Vagina (tissue), 2 donors: Measurements from ENCODE around the gene AIF1. TPM values are rescaled to one million over a fixed set of nuclear protein-coding genes. Genes with fewer than 3 reads are reported as not detected.

ENCODE experiments used
- DNase-seq, 2 donors: peaks; one replicate each; pipeline ENCODE4 v3.0.0-alpha.2; 2017; ENCODE audit errors: extremely low spot score in 2 of 2
- H3K27ac ChIP-seq: fragments of 200-600 bp; sonication (generic); one replicate; pipeline ENCODE4 v1.5.1; 2019
- H3K27me3 ChIP-seq: fragments of 200-600 bp; sonication (generic); one replicate; pipeline ENCODE4 v1.5.1; 2019
- H3K36me3 ChIP-seq, 2 donors: fragments of 200-600 bp; sonication (generic); one replicate each; pipeline ENCODE4 v1.5.1; 2017 to 2019
- H3K4me1 ChIP-seq: fragments of 200-600 bp; sonication (generic); one replicate; pipeline ENCODE4 v1.5.1; 2019
- H3K4me3 ChIP-seq, 2 donors: fragments of 200-600 bp; sonication (generic); 1 replicate in 1 of 2; 2 replicates in 1 of 2; pipeline ENCODE4 v1.5.1; 2016 to 2019
- H3K9me3 ChIP-seq: fragments of 200-600 bp; sonication (generic); one replicate; pipeline ENCODE4 v1.5.1; 2019
- CTCF ChIP-seq, 3 experiments: fragments of 450-650 bp in 2 of 3; fragments of 200-600 bp in 1 of 3; sonication (generic) in 1 of 3; IDR thresholded peaks; one replicate each; pipeline ENCODE4 v1.5.1; 2017 to 2019; ENCODE audit warnings: antibody characterized with exemption in 3 of 3, mild to moderate bottlenecking in 2 of 3, moderate library complexity in 2 of 3
- POLR2A ChIP-seq, 2 donors: fragments of 450-650 bp; IDR thresholded peaks; one replicate each; pipeline ENCODE4 v1.6.1; 2017; ENCODE audit warnings: antibody characterized with exemption in 2 of 2, mild to moderate bottlenecking in 2 of 2, moderate library complexity in 2 of 2
- POLR2AphosphoS5 ChIP-seq, 2 donors: sonication (generic); formaldehyde crosslinking; IDR thresholded peaks; one replicate each; pipeline ENCODE4 v1.9.0; 2017; ENCODE audit warnings: antibody characterized with exemption in 2 of 2, mild to moderate bottlenecking in 2 of 2, low read depth in 1 of 2; ENCODE audit not compliant: insufficient read depth in 1 of 2
- intact Hi-C: fragments of 100-400 bp; cut with DNase I; formaldehyde crosslinking; loops from one replicate; pipeline ENCODE4 v1.15.1; 2023
- total RNA-seq: library from RNA; depleted of rRNA; stranded (reverse); fragments of >200 nt; gene quantifications from one replicate; pipeline ENCODE4 v1.2.3, GENCODE V29; 2016

AIF1 gene
- total RNA-seq, 1 donor from 2014 or later: 25.0 TPM

GRCh38 chr6:31631681-31632278 is 16.7 kb downstream of the AIF1 start:
- Histone ChIP-seq H3K4me1 (no peaks in the 10 kb centered on the region), H3K9me3 (no peaks in the 10 kb centered on the region), H3K36me3 (peaks cover 0 to 97% of the 10 kb centered on the region in 2 donors), H3K27ac (no peak overlapping the region), H3K4me3 (no peak overlapping the region), H3K27me3 (no peaks in the 10 kb centered on the region)
- DNase-seq: no peak
- intact Hi-C loops: no loop called here
- no peak for TF ChIP-seq POLR2A (IDR thresholded peaks at IDR 0.05)
- TF ChIP-seq CTCF (IDR thresholded peaks at IDR 0.05): no peak
- no peak for TF ChIP-seq POLR2AphosphoS5 (IDR thresholded peaks at IDR 0.05; ENCODE audit: insufficient read depth in 1 of 2, low read depth in 1 of 2)

GRCh38 chr6:31632279-31632946 is 17.4 kb downstream of the AIF1 start:
- DNase-seq: no peak
- Histone ChIP-seq H3K9me3 (no peaks in the 10 kb centered on the region), H3K27ac (no peak overlapping the region), H3K4me1 (no peaks in the 10 kb centered on the region), H3K36me3 (peaks cover 0 to 97% of the 10 kb centered on the region in 2 donors), H3K27me3 (no peaks in the 10 kb centered on the region), H3K4me3 (no peak overlapping the region)
- intact Hi-C loops: no loop called here
- no peak for TF ChIP-seq POLR2A (IDR thresholded peaks at IDR 0.05)
- TF ChIP-seq POLR2AphosphoS5 (IDR thresholded peaks at IDR 0.05; ENCODE audit: insufficient read depth in 1 of 2, low read depth in 1 of 2): peak in 1 of 2 donors; percentile 16
- no peak for TF ChIP-seq CTCF (IDR thresholded peaks at IDR 0.05)

- intact Hi-C loops: no loop called here
- no peak overlapping the region for H3K27ac ChIP-seq
- no peaks in the 10 kb centered on the region for H3K4me1 ChIP-seq
Measured at GRCh38 chr6:31633447-31633846, 18.4 kb downstream of the AIF1 start.

GRCh38 chr6:31634131-31634530 is 19.1 kb downstream of the AIF1 start:
- no peak for DNase-seq
- H3K4me3 ChIP-seq: no peak overlapping the region
- H3K9me3 ChIP-seq: no peaks in the 10 kb centered on the region
- no peaks in the 10 kb centered on the region for H3K27me3 ChIP-seq
- peaks cover 0 to 94% of the 10 kb centered on the region in 2 donors for H3K36me3 ChIP-seq
- no peak overlapping the region for H3K27ac ChIP-seq
- H3K4me1 ChIP-seq: no peaks in the 10 kb centered on the region
- no peak for TF ChIP-seq CTCF (IDR thresholded peaks at IDR 0.05)
- no peak for TF ChIP-seq POLR2AphosphoS5 (IDR thresholded peaks at IDR 0.05; ENCODE audit: insufficient read depth in 1 of 2, low read depth in 1 of 2)
- no peak for TF ChIP-seq POLR2A (IDR thresholded peaks at IDR 0.05)
- intact Hi-C loops: no loop called here

More at GRCh38 chr6:31633447-31633846, 18.4 kb downstream of the AIF1 start:
- Histone ChIP-seq H3K27me3 (no peaks in the 10 kb centered on the region), H3K36me3 (peaks cover 0 to 97% of the 10 kb centered on the region in 2 donors), H3K4me3 (no peak overlapping the region), H3K9me3 (no peaks in the 10 kb centered on the region)
- TF ChIP-seq CTCF (IDR thresholded peaks at IDR 0.05): no peak
- no peak for DNase-seq

- Histone ChIP-seq H3K27ac (no peak overlapping the region), H3K36me3 (peaks cover 0 to 94% of the 10 kb centered on the region in 2 donors)
Measured at GRCh38 chr6:31634969-31635575, 20.0 kb downstream of the AIF1 start.

More at GRCh38 chr6:31634969-31635575, 20.0 kb downstream of the AIF1 start:
- no peaks in the 10 kb centered on the region for H3K27me3 ChIP-seq
- no peak for DNase-seq
- intact Hi-C loops: no loop called here
- TF ChIP-seq POLR2AphosphoS5 (IDR thresholded peaks at IDR 0.05; ENCODE audit: insufficient read depth in 1 of 2, low read depth in 1 of 2) (no peak), CTCF (IDR thresholded peaks at IDR 0.05) (no peak), POLR2A (IDR thresholded peaks at IDR 0.05) (no peak)
- H3K4me3 ChIP-seq: no peak overlapping the region
- no peaks in the 10 kb centered on the region for H3K9me3 ChIP-seq
- H3K4me1 ChIP-seq: no peaks in the 10 kb centered on the region
